ENCODE data around the gene FOXS1.

Gene FOXS1

DNA sequence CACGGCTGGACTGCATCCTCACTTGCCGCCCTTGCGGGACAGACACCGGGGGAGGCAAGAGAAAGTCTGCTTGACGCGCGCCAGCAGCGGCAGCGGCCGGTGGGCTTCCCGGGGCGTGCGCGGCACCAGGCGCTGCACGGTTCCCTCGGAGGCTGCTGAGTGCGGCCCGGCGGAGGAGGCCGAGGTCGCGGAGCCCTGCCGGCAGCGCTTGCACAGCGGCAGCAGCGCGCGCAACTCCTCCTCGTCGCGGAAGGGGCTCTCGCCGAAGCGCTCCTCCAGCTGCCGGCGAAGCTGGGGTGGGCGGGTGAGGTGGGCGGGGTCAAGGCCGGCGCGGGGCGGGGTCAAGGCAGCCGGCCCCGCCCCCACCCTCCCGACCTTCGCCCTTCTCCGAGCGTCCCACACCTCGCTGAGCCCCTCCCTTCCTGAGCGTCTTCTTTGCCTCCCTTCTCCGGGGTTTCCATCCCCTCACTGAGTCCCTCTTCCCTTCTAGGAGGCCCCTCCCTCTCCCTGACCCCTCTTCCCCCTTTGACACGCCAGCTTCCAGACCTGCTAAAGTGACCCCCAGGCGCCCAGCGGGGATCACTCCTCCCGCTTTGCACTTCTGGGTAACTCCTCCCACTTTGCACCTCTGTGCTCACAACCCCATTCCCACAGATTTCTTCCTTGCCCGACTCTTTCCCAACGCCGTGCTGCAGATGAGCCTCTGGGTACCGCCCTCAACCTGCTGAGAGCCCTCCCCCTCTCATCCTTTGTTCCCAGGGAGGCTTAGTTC lies 16.2 kb upstream of the FOXS1 start:
- no peak for DNase-seq (ENCODE audit: low read depth, low spot score)

DNA sequence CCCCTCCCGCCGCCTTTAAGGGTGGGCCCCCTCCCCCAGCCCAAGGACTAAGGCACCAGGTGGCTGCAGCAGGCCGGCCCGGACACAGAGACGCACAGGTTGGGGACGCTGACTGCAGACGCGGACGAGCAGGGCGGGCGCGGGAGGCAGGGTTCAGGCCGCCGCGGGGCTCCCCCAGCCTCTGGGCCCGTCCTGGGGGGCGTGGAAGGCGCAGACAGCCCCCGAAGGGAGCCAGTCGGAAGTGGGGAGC lies 15.7 kb upstream of the FOXS1 start:
- no peak for DNase-seq (ENCODE audit: low read depth, low spot score)

DNA sequence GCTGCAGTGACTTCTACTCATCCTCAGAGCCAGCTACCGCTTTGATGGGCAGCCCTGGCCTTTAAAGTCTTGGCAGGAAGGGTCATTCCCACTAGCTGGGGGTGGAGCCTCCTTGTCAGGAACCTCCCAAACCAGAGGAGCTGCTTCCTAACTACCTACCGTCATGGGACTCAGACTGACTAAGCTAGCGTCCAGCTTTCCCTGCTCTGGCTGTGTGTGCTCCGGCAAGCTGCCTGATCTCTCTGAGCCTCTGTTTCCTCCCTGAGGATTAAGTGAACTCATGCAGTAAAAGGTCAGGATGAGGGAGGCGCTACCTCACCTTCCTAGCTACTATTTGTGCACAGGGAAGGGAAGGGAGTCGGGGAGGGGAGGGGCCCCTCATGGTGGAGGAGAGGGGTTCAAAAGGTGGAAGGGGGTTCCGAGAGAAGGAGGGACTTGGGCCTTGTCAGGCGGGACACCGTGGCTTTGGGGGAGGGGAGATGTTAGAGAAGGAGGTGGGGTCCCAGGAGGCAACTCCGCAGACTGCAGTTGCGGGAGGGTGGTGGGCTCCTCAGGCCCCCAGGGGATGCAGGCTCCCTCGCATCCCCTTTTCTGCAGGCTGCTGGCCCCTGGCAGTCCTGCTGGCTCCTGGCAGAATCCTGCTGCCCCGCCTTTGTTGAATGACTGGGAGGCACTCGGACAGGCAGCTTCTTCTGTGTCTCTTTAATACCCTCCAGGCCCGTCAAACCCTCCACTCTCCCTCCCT lies 15.2 kb upstream of the FOXS1 start:
- no peak for DNase-seq (ENCODE audit: low read depth, low spot score)

DNA sequence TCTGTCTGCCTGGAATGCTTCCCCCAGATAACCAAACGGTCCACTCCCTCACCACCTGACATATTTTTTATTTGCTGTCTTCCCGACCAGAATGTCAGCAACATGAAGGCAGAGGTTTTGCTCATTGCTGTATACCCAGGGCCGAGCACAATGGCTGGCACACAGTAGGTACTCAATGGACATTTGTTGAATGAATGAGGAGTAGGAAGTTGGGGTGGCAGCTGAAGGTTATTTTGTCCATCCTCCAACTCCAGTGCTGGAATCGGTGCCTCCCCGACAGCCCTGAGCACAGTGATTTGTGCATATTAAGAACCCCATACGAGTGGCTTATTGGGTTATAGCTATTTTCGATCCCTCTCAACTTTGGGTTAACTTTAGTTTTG lies 14.6 kb upstream of the FOXS1 start:
- no peak for DNase-seq (ENCODE audit: low read depth, low spot score)

DNA sequence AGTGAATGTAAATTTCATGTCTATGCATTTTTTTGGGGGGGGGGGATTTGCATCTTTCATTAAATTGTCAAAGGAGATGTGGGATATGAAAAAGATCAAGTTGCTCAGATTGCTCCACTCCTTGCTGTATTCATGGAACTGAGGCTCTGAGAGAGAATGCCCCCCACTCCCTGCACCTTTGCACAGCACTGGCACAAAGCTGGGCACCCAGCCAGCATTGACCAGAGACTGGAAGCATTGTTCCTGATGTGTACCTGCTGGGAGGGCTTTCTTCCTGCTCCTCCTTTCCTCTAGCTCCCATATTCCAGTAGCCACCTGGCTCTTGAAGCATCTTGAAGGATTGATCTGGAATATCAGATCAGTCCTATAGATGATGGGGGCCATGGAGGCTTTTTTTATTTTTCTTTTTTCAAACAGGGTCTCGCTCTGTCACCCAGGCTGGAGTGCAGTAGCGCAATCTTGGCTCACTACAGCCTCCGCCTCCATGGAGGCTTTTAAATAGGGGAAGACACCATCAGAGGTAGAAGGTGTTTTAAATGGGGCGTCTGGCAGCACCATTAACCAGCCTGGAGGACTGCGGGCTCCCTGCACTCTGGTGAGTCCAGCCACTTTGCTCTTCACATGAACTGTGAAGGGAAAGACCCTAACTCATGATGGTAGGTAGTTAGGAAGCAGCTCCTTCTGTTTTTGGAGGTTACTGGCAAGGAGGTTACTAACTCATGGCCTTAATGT lies 14.0 kb upstream of the FOXS1 start:
- DNase-seq (ENCODE audit: low read depth, low spot score), result no peak

GRCh38 chr20:31858760-31859083 lies 13.3 kb upstream of the FOXS1 start:
- no peak for DNase-seq (ENCODE audit: low read depth, low spot score)

GRCh38 chr20:31857861-31858759 lies 12.7 kb upstream of the FOXS1 start:
- DNase-seq (ENCODE audit: low read depth, low spot score), result no peak

DNA sequence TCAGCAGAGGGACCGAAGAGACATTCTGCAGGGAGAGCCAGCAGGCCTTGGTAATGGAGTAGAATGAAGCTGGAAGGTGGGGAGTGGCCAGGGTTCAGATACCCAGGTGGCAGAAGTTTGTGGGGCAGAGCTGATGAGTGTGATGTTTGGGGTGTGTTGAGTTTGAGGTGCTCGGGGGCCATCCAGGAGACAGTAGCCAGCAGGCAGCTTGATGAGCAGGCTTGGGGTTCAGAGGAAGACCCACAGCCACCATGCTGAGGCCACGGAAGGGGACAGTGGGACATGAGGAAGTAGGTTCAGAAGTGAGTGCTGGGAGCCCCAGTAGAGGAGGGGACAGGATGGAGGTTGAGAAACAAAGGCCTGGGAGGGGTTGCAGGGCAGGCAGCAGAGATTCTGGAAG lies 11.1 kb upstream of the FOXS1 start:
- no peak for DNase-seq (ENCODE audit: low read depth, low spot score)

DNA sequence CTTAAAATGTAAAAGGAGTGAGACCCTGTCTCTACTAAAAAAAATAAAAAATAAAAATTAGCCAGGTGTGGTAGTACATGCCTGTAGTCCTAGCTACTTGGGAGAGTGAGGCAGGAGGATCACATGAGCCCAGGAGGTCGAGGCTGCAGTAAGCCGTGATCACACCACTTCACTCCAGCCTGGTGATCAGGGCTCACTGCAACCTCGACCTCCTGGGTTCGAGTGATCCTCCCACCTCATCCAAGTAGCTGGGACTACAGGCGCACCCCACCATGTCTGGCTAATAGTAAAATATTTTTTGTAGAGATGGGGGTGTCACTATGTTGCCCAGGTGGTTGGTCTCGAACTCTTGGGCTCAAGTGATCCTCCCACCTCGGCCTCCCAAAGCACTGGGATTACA lies 8.1 kb upstream of the FOXS1 start:
- DNase-seq (ENCODE audit: low read depth, low spot score), result no peak

DNA sequence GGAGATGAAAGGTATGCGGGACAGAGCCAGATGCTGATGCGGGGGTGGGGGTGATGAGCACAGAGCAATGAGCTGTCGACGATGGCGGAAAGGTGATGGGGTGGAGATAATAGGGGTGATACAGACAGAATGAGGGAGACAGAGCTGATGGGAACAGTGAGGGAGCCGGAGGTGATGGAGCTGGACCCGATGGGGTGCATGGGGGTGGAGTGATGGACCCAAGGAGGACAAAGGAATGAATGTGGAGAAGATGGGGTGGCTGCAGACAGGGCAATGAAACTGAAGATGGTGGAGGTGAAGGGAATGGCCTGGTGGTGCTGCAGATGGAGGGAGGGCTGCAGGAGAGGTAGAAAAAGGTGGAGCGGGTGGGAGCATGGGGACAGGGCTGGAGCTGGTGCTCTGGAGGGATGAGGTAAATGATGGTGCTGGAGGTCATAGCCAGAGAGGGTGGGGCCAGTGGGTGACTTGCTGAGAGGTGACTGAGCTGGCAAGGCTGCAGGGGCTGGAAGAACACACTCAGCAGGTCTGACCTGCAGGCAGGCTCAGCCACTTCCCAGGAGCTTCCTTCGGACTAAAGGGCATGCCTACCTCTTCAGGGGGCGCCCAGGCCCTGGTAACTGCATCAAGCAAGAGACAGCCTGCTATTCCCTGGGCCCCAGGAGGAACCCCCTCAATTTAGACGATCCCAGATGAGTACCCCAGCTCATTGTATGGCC lies 6.0 kb upstream of the FOXS1 start:
- no peak for DNase-seq (ENCODE audit: low read depth, low spot score)

GRCh38 chr20:31849306-31849930 lies 4.0 kb upstream of the FOXS1 start:
- DNase-seq (ENCODE audit: low read depth, low spot score), result no peak

GRCh38 chr20:31848088-31848999 lies 2.9 kb upstream of the FOXS1 start:
- no peak for DNase-seq (ENCODE audit: low read depth, low spot score)

DNA sequence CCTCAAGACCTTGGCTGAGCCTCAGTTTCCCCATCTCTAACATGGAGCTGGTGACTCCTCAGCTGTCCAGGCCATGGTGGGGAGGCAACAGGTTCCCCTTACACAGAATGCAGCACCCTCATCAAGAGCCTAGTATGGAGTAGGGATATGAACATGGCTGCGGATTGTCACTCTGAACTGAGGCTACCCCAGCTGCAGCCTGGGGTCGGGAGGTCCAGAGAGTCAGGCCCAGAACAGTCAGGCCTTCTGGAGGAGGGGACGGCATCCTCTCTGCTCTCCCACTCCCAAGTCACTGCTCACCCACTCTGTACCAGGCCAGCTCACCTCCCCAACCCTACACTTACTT lies 1.4 kb upstream of the FOXS1 start:
- DNase-seq (ENCODE audit: low read depth, low spot score), result no peak

GRCh38 chr20:31844737-31845299 lies 586 bp downstream of the FOXS1 start:
- DNase-seq (ENCODE audit: low read depth, low spot score), result no peak

DNA sequence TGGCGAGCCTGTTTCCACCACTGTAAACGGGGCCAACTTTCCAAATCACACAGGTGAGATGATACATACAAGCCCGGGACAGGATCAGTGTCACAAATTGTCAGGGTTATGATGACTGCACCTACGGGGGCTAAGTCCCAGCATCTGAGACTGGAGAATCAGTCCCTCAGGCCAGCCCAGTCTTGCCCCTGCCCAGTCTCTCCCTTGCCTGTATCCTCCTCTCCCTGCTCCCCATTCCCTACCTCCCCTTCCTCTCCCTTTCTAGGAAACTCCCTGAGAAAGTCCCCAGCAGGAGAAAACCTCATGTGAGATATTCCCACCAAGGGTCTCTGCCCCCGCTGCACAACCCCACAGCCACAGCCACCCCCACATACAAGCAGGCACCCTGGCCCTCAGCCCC lies 1.5 kb downstream of the FOXS1 start:
- DNase-seq (ENCODE audit: low read depth, low spot score), result no peak

DNA sequence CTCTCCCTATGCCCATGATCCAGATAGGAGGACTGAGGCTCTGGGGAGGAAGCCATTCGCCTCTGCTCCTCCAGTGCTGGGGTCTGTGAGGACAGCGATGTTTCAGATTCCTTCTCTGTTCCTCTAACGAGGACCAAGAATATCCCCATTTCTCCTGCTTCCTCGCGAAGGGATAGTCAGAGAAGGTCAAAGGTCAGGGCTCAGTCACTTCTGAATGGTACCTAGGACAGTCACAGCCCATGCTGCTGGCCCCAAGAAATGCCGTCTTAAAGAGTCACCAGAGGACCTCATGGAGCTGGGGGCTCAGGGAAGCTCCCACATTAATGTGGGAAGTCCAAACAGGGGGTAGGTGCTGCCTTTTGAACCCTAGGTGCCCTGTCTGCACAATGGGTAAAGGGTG lies 2.1 kb downstream of the FOXS1 start:
- no peak for DNase-seq (ENCODE audit: low read depth, low spot score)

DNA sequence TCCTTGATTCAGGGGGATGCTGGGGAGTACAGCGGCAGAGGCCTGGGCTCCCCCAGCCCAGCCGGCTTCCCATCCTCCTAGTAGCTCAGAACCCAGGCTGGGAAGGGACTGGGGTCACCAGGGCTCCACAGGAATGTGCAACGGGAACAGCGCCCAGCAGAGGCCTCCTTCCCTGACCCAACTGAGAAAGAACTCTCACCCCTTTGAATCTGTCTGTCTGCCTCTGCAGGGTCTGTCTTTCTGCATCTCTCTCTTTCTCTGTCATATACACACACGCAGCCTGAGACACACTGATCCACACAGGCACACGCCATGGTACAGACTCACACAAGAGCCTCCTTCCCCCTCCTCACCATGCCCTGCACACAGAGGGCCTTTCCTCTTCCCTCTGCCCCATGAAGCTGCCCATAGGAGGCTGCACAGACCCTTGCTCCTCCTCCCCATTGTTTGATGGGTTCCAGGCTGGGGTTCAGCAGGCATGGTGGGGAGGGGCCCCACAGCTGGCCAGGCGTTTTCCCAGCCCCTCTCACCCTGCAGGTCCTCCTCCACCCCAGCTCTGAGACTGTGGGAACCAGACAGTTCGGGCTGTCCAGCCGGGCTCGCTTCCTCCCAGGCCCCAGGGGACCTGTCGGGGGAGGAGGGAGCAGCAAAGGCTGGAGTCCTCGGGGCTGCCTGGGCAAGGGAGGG lies 2.8 kb downstream of the FOXS1 start:
- no peak for DNase-seq (ENCODE audit: low read depth, low spot score)

- DNase-seq (ENCODE audit: low read depth, low spot score), result no peak
Observed at GRCh38 chr20:31841928-31842327, 3.5 kb downstream of the FOXS1 start.

All from smooth muscle cell of the brain vasculature (primary cell).